OCI-M2 (cell line): ENCODE measurements around the gene CT45A6.
"Not testable (repeated sequence)": the region's sequence is repeated elsewhere in the genome, so short reads cannot be mapped to it uniquely, and the experiment has no call there.

Experiments
- DNase-seq: peaks from one replicate; lab custom pipeline; 2025; ENCODE audit not compliant: unreplicated experiment; lab: John Stamatoyannopoulos, UW

Gene CT45A6

DNA sequence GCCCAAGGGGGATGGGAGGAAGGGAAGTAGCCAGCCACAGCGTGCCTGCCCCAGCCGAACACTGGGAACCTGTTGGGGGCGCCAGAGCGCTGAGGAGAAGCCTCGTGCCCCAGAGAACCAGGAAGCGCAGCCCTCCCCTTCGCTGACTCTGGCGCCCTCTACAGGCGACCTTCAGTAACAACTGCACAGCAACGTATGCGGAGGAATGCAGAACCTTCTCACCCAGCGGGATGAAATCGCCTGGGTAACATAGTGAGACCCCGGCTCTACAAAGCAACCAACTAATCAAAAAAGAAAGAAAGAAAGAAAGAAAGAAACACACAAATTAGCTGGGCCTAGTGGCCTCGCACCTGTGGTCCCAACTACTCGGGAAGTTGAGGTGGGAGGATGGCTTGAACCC lies at the start of gene CT45A6:
TSS of gene CT45A6 (minus strand) at position 101 of the 400 bp plus-strand sequence. CDS start 3,794 bp downstream, outside the sequence.
- not testable (repeated sequence) for DNase-seq

- DNase-seq, result not testable (repeated sequence)
Measured at GRCh38 chrX:135837180-135837579, 34.6 kb upstream of the CT45A6 start, which contains the start of gene CT45A7. Gene CT45A7, minus strand, starts transcription at chrX:135837280. Its CDS starts 3,747 bp downstream, at chrX:135833533.

- DNase-seq, result not testable (repeated sequence)
Measured at GRCh38 chrX:135819912-135820311, 17.3 kb upstream of the CT45A6 start, which contains the start of gene CT45A2. Gene CT45A2, minus strand, starts transcription at chrX:135820012. Its CDS starts 3,747 bp downstream, at chrX:135816265.

- not testable (repeated sequence) for DNase-seq
Measured at GRCh38 chrX:135785403-135785802, 17.2 kb downstream of the CT45A6 start, which contains the start of gene CT45A5. Gene CT45A5, minus strand, starts transcription at chrX:135785503. Its CDS starts 3,774 bp downstream, at chrX:135781729.

DNA sequence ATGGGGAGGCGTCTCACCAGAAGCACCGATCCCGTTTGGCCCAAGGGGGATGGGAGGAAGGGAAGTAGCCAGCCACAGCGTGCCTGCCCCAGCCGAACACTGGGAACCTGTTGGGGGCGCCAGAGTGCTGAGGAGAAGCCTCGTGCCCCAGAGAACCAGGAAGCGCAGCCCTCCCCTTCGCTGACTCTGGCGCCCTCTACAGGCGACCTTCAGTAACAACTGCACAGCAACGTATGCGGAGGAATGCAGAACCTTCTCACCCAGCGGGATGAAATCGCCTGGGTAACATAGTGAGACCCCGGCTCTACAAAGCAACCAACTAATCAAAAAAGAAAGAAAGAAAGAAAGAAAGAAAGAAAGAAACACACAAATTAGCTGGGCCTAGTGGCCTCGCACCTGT lies 34.5 kb downstream of the CT45A6 start, which contains the start of gene CT45A3:
TSS of gene CT45A3 (minus strand) at position 101 of the 400 bp plus-strand sequence. CDS start 3,747 bp downstream, outside the sequence.
- not testable (repeated sequence) for DNase-seq

- DNase-seq, result not testable (repeated sequence)
Measured at GRCh38 chrX:135744739-135745138, 57.8 kb downstream of the CT45A6 start.
